ENCODE measurements around the gene CEACAM1. TPM values are rescaled to one million over a fixed set of nuclear protein-coding genes. Genes with fewer than 3 reads are reported as not detected.

CEACAM1 gene
- total RNA-seq, 1 donor from 2014 or later = 0.39 TPM

DNA sequence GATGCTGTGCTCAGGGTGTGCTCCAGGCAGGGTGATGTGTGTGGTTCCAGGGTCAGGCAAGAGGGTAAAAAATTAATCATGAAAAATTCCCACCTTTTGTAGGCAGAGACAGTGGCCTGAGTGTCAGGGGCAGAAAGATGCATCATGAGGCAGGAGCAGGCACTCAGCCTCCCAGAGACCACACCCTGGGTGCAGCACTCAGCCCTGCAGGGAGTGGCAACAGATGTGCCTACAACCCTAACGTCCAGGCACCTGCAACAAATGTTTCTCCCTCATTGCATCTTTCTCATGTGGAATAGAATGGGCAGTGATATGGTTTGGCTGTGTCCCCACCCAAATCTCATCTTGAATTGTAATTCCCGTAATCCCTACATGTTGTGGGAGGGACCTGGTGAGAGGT, 19.6 kb upstream of the CEACAM1 start:
- no peaks in the 10 kb centered on the region for H3K4me1 Mint-ChIP-seq
- Histone ChIP-seq H3F3A (ENCODE audit: low read depth) (no peaks in the 10 kb centered on the region), H3K36me3 (no peaks in the 10 kb centered on the region), H3K9ac (no peak overlapping the region), H3K27ac (no peak overlapping the region), H2AFZ (replicated peaks) (no peak overlapping the region), H3K4me3 (no peak overlapping the region), H3K79me2 (ENCODE audit: low read depth) (no peaks in the 10 kb centered on the region), H3K9me3 (ENCODE audit: low read depth) (no peaks in the 10 kb centered on the region), H4K20me1 (ENCODE audit: low read depth) (no peaks in the 10 kb centered on the region), H3K27me3 (no peaks in the 10 kb centered on the region), H3K4me2 (no peak overlapping the region), H3K4me1 (no peaks in the 10 kb centered on the region)
- no peak overlapping the region for H3K4me3 Mint-ChIP-seq
- H3K27ac Mint-ChIP-seq = no peak overlapping the region
- peaks cover 4% of the 10 kb centered on the region for H3K27me3 Mint-ChIP-seq (ENCODE audit: insufficient read depth, low read depth)
- TF ChIP-seq EZH2phosphoT487 (IDR thresholded peaks at IDR 0.05) = no peak
- TF ChIP-seq EZH2 (IDR thresholded peaks at IDR 0.05) = no peak
- TF ChIP-seq, protein P1, sequence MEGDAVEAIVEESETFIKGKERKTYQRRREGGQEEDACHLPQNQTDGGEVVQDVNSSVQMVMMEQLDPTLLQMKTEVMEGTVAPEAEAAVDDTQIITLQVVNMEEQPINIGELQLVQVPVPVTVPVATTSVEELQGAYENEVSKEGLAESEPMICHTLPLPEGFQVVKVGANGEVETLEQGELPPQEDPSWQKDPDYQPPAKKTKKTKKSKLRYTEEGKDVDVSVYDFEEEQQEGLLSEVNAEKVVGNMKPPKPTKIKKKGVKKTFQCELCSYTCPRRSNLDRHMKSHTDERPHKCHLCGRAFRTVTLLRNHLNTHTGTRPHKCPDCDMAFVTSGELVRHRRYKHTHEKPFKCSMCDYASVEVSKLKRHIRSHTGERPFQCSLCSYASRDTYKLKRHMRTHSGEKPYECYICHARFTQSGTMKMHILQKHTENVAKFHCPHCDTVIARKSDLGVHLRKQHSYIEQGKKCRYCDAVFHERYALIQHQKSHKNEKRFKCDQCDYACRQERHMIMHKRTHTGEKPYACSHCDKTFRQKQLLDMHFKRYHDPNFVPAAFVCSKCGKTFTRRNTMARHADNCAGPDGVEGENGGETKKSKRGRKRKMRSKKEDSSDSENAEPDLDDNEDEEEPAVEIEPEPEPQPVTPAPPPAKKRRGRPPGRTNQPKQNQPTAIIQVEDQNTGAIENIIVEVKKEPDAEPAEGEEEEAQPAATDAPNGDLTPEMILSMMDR (IDR thresholded peaks at IDR 0.05) = no peak
- H3K9me3 Mint-ChIP-seq = peaks cover 15% of the 10 kb centered on the region
- DNase-seq (ENCODE audit: low spot score) = no peak
- H3K36me3 Mint-ChIP-seq = no peaks in the 10 kb centered on the region

DNA sequence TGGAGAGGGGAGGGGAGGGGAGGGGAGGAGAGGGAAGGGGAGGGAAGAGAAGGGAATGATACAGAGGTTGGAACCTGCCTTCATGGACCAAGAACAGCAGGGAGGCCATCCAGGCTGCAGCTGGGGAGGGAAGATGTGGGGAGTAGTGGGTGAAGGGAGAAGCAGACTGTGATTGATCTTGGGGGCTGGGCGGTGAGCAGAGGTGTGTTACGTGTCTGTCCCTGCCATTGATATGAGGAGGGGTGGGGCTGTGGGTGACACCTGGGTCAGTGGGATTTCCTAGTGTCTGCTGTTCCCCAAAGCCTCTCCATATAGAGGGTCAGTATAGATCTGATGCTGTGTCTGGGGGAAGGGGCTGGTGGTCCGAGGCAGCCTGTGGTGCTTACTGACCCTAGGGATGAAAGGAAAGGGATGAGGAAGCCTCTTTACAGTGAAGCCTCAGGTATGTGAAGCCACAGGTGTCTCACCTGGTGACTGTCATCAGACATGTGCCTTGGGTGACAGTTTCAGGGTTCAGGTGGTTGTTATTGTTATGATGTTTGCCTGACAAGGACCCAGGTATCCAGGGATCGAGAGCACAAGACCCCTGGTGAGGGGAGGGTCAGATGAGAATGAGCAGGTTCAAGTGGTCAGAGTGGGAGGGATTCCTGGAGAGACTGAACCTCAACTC, 18.7 kb upstream of the CEACAM1 start:
- Mint-ChIP-seq H3K9me3 (peaks cover 15% of the 10 kb centered on the region), H3K36me3 (no peaks in the 10 kb centered on the region), H3K4me1 (no peaks in the 10 kb centered on the region), H3K27me3 (ENCODE audit: insufficient read depth, low read depth) (peaks cover 4% of the 10 kb centered on the region), H3K27ac (no peak overlapping the region), H3K4me3 (no peak overlapping the region)
- Histone ChIP-seq H3K36me3 (no peaks in the 10 kb centered on the region), H3K4me1 (no peaks in the 10 kb centered on the region), H3K27me3 (no peaks in the 10 kb centered on the region), H3K4me3 (no peak overlapping the region), H3K79me2 (ENCODE audit: low read depth) (no peaks in the 10 kb centered on the region), H3K27ac (no peak overlapping the region), H3K4me2 (no peak overlapping the region), H2AFZ (replicated peaks) (no peak overlapping the region), H3K9me3 (ENCODE audit: low read depth) (no peaks in the 10 kb centered on the region), H4K20me1 (ENCODE audit: low read depth) (no peaks in the 10 kb centered on the region), H3F3A (ENCODE audit: low read depth) (no peaks in the 10 kb centered on the region), H3K9ac (no peak overlapping the region)
- no peak for DNase-seq (ENCODE audit: low spot score)
- TF ChIP-seq, protein P1 (IDR thresholded peaks at IDR 0.05) = no peak
- TF ChIP-seq EZH2 (IDR thresholded peaks at IDR 0.05) (no peak), EZH2phosphoT487 (IDR thresholded peaks at IDR 0.05) (no peak)

DNA sequence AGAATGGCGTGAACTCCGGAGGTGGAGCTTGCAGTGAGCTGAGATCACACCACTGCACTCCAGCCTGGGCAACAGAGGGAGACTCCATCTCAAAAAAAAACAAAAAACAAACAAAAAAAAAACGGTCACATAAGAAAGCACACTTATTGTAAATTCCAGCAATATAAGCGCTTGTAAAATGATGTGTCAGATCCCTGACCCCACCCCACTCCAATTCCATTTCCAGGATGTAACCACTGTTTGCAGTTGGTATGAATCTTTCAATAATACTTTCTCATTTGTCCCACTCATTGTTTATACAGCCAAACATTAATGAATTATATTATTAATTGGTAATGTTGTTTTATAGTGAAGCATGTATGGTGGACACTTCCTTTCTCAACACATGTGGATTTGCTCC, 15.9 kb upstream of the CEACAM1 start:
- Histone ChIP-seq H3K9ac (no peak overlapping the region), H3F3A (ENCODE audit: low read depth) (peaks cover 11% of the 10 kb centered on the region), H4K20me1 (ENCODE audit: low read depth) (no peaks in the 10 kb centered on the region), H3K27me3 (no peaks in the 10 kb centered on the region), H3K4me1 (peaks cover 17% of the 10 kb centered on the region), H3K4me3 (no peak overlapping the region), H3K79me2 (ENCODE audit: low read depth) (no peaks in the 10 kb centered on the region), H3K4me2 (no peak overlapping the region), H3K9me3 (ENCODE audit: low read depth) (no peaks in the 10 kb centered on the region), H2AFZ (replicated peaks) (no peak overlapping the region), H3K27ac (no peak overlapping the region), H3K36me3 (no peaks in the 10 kb centered on the region)
- Mint-ChIP-seq H3K27me3 (ENCODE audit: insufficient read depth, low read depth) (peaks cover 4% of the 10 kb centered on the region), H3K36me3 (no peaks in the 10 kb centered on the region), H3K27ac (no peak overlapping the region), H3K9me3 (peaks cover 8% of the 10 kb centered on the region), H3K4me3 (no peak overlapping the region), H3K4me1 (peaks cover 10% of the 10 kb centered on the region)
- TF ChIP-seq EZH2 (IDR thresholded peaks at IDR 0.05) = no peak
- no peak for TF ChIP-seq EZH2phosphoT487 (IDR thresholded peaks at IDR 0.05)
- TF ChIP-seq, protein P1 (IDR thresholded peaks at IDR 0.05) = no peak
- DNase-seq (ENCODE audit: low spot score) = no peak

Measured in neural progenitor cell (in vitro differentiated cells).